Measurements from ENCODE around the gene ARPC1A.
"Not testable (repeated sequence)": the region's sequence is repeated elsewhere in the genome, so short reads cannot be mapped to it uniquely, and the experiment has no call there.

ARPC1A gene

DNA sequence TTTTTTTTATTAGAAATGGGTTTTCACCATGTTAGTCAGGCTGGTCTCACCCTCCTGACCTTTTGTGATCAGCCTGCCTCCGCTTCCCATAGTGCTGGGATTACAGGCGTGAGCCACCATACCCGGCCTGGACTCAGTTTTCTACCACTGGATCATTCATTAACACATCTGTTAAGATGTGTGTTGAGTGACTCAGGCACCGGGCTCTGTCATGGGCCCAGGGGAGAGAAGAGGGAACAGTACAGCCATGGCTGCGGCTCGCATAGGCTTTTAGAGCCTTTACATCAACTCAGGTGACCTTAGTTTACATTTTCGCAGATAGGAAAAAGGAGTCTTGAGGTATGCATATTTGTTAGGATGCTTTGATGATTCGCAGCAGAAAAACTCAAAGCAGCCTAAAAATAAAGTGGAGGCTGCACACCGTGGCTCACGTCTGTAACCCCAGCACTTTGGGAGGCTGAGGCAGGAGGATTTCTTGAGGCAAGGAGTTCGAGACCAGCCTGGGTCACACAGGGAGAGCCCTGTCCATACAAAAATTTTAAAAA lies 45.8 kb downstream of the ARPC1A start:
- no peak for DNase-seq

DNA sequence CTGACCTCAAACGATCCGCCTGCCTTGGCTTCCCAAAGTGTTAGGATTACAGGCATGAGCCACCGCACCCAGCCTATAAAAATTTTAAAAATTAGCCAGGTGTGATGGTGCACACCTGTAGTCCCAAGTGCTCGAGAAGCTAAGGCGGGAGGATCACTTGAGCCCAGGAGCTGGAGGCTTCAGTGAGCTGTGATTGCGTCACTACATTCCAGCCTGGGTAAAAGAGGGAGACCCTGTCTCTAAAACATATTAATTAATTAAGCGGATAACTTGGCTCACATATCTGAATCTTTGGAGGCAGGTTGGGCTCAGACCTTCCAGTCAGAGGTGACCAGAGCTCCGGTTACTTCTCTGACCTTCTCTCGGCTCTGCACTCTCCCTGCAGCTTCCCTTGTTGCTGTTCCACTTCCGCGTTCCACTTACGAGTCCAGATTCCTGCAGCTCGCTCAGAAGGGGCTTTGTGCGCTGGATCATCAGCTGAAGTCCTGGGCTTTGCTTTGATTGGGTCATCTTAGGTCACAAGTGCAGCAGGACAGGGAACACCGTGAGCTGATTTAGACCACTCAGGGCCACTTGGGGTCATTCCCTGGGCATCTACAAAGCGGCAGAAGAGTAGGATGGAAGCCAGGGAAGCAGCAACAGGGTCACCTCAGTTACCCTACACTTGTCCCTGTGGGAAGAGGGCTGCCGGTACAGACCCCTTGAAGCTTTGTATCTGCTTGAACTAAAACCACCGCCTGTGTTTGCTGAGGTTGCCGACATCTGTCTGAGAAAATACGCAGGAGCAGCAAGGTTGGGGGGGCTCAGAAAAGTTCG lies 46.8 kb downstream of the ARPC1A start:
- no peak for DNase-seq

DNA sequence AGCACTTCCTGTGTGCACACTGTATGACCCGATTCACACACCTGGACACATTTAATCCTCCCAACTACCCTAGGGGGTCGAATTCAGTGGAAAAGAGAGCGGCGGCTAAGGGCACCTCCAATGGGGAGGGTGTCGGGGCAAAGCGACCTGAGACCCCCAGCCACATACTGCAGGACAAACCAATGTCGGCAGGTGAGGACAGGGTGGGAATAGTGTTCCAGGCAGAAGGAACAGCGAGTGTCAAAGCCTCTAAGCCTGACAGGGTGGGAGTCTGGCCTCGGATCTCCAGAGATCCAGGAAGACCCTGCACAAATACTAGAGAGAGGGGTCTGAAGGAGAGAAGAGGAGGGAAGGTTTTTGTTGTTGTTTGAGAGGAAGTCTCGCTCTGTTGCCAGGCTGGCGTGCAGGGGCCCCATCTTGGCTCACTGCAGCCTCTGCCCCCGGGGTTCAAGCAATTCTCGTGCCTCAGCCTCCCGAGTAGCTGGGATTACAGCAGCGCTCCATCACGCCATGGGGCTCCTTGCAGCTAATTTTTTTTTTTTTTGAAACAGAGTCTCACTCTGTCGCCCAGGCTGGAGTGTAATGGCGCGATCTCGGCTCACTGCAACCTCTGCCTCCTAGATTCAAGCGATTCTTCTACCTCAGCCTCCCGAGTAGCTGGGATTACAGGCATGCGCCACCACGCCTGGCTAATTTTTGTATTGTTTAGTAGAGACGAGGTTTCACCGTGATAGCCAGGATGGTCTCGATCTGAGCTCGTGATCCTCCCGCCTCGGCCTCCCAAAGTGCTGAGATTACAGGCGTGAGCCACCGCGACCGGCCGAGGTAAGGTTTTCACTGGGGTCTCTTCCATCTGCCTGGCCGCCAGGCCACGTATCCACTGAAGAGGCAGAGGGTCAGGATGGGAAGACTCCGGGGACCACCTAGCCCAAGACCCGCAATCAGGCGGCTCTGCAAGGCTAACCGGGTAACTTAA lies 47.7 kb downstream of the ARPC1A start:
- DNase-seq = no peak

DNA sequence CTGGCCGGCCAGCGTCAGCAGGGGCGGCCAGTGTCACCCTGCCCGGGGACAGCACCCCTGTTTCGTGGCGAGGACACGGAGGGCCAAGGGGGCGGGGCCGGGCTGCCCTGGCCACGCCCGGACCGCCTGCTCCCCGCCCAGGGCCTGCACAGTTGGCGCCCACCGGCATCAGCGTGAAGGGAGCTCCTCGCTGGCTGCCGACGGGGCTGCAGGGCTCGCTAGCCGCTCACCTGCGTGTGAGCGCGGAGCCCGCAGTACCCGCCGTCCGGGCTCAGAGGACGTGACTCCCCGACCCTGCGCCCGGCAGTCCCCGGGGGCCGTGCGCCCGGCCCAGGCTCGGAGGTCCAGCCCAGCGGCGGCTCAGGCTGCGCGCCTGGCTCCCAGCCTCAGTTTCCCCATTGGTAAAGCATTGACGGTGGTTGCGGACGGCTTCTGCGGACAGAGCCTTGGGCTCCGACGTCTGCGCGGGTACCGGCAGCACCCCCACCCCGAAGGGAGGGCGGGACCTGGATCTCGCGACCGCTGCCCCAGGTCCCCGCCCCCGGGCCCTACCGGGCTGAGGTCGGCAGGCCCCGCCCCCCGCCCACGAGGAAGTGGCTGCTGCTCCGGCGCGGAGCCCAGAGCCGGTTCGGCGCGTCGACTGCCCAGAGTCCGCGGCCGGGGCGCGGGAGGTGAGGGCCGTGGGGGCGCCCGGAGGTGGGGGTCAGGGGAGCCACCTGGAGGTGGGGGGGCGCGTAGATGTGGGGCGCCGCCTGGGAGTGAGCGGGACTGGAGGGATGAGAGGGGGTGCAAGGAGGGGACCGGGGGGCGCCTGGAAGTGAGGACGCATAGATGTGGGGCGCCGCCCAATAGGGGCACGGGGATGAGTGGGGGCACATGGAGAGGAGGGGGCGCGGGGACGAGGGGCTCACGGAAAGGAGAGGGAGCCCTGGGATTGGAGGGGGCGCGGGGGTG lies 48.7 kb downstream of the ARPC1A start, which contains the start of gene ARPC1B:
TSS of gene ARPC1B (plus strand) at position 620 of the 954 bp plus-strand sequence. CDS start 10,985 bp downstream, outside the sequence.
- DNase-seq = no peak

GRCh38 chr7:99375070-99375807 lies 49.5 kb downstream of the ARPC1A start:
- DNase-seq = no peak

- no peak for DNase-seq
Measured at GRCh38 chr7:99379043-99379577, 53.4 kb downstream of the ARPC1A start.

DNA sequence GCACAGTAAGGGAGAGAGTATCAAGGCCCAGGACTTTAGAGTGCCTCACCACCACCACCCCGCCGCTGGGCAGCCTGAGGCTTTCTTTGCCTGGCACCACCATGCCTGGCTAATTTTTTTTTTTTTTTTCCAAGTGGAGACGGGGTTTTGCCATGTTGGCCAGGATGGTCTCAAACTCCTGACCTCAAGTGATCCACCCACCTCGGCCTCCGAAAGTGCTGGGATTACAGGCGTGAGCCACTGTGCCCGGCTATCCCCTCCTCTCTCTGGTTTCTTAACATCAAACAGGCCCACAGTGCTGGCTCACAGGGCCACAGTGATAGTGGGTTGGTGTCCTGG lies 54.0 kb downstream of the ARPC1A start:
- not testable (repeated sequence) for DNase-seq

DNA sequence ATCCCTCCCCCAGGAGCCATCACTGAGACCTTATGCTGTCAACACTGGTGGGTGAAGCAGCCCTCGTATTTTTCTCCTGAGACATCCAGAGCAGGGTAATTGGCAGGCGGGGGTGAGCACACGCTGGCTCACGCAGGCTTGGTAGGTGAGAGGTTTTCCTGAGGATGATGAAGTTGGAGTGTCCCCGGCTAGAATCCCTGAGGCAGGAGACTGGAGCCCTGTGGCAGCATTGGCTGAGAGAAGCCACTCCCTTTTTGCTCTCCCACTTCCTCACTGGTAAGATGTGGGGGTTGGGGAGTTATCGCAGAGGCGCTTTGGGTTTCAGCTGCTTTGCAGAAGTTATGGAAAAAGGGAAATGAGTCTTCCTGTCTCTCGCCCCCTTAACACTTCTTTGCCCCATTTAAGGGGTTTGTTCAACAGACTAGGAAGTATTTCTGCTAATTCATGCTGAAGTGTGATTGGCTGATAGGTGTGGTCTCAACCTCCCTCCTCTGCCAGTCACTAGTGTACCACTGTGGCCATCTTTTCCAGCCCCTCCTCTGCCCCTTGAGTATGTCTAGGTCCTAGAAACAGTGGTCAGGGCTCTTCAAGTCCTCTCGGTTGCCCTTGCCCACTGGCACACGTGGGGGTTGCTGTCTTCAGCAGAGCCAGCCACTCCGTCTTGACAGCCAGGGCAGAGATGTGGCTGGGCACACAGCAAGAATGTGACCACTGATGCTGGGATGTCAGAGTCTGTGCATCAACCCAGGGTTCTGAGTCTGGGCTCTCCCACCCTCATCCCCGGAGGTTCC lies 54.5 kb downstream of the ARPC1A start:
- DNase-seq = no peak

- no peak for DNase-seq
Measured at GRCh38 chr7:99380823-99381663, 55.3 kb downstream of the ARPC1A start.

GRCh38 chr7:99381664-99382075 lies 56.0 kb downstream of the ARPC1A start:
- DNase-seq = no peak

DNA sequence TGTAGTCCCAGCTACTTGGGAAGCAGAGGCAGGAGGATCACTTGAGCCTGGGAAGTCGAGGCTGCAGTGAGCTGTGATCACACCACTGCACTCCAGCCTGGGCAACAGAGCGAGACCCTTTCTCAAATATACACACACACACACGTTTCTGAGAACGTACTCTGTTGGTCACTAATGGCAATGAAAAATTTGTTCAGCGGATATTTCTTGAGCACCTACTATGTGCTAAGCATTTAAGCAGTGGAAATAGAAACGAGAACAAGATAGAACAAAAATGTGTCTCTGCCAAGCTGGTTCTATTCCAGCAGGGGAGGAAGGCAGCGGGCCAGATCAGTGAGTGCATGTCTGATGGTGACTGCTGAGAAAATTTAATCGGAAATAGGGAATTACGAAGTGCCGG lies 57.5 kb downstream of the ARPC1A start:
- no peak for DNase-seq

- DNase-seq = no peak
Measured at GRCh38 chr7:99383791-99384370, 58.2 kb downstream of the ARPC1A start.

DNA sequence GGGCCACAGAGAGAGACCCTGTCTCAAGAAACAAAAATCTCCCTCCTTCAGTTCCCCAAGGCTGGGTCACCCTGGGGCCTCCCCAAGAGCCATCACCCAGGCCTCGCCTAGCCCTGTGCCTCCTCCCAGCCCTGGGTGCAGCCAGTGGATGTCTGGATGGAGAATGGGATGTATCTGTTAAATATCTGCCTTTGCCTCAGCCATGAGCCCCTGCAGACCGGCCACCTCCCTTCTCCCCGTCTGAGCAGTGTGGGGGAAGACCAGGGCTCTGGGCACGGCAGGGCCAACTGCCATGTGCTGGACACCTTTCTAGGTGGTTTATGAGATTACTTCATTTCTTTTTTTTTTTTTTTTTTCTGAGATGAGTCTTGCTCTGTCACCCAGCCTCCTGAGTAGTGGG lies 58.8 kb downstream of the ARPC1A start:
- no peak for DNase-seq

DNA sequence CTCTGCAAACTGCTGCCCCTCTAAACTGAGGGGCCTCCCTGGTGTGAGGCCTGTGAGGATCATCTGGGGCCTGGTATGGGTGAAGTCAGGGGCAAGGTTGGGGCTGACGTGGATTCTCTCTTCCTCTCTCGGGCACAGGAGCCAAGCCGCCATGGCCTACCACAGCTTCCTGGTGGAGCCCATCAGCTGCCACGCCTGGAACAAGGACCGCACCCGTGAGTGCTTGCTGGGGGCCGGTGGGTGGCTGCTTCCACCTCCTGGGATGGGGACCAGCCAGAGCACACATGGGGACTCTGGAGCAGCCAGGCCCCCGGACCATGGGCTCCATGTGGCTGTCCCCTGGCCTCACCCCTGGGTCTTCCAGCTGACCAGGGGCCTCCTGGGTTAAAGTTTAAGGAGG lies 59.9 kb downstream of the ARPC1A start:
- DNase-seq = no peak

- DNase-seq = no peak
Measured at GRCh38 chr7:99386584-99387238, 61.0 kb downstream of the ARPC1A start.

DNA sequence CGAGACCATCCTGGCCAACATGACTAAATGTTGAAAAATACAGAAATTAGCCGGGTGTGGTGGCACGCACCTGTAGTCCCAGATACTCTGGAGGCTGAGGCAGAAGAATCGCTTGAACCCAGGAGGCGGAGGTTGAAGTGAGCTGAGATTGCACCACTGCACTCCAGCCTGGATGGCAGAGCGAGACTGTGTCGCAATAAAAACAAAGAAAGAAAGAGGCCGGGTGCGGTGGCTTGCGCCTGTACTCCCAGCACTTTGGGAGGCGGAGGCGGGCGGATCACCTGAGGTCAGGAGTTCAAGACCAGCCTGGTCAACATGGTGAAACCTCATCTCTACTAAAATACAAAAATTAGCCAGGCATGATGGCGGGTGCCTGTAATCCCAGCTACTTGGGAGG lies 61.5 kb downstream of the ARPC1A start:
- DNase-seq = not testable (repeated sequence)

DNA sequence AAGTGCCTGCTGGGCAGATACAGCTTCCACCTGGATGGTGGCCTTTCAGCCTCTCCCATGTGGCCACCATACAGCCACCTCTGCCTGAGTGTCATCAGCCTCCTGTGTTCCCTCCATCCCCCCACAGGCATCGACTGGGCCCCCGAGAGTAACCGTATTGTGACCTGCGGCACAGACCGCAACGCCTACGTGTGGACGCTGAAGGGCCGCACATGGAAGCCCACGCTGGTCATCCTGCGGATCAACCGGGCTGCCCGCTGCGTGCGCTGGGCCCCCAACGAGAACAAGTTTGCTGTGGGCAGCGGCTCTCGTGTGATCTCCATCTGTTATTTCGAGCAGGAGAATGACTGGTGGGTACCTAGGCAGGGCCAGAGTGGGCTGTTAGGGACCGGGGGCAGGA lies 62.2 kb downstream of the ARPC1A start:
- no peak for DNase-seq

DNA sequence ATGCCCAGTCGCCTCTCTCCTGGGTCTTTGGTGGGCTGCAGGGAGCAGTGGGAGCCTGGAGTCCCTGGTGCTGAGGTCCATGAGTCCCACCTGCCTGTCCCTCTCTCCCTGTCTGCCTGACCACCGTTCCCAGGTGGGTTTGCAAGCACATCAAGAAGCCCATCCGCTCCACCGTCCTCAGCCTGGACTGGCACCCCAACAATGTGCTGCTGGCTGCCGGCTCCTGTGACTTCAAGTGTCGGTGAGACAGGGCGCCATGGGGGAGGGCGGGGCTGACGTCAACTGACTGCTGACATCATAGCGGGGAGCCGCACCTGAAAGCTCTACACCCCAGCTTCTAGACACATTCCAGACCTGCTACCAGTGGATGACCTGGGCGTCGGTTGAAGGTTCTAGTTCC lies 64.1 kb downstream of the ARPC1A start:
- DNase-seq = no peak
